ENCODE measurements around the gene TP53BP2.

TP53BP2 gene

GRCh38 chr1:223802602-223803001 lies 43.1 kb downstream of the TP53BP2 start:
- no peaks in the 10 kb centered on the region for H3K9me3 ChIP-seq (ENCODE audit: control insufficient read depth, low read length)
- no peaks in the 10 kb centered on the region for H3K79me2 ChIP-seq
- no peaks in the 10 kb centered on the region for H3K4me1 ChIP-seq
- TF ChIP-seq, protein P1, sequence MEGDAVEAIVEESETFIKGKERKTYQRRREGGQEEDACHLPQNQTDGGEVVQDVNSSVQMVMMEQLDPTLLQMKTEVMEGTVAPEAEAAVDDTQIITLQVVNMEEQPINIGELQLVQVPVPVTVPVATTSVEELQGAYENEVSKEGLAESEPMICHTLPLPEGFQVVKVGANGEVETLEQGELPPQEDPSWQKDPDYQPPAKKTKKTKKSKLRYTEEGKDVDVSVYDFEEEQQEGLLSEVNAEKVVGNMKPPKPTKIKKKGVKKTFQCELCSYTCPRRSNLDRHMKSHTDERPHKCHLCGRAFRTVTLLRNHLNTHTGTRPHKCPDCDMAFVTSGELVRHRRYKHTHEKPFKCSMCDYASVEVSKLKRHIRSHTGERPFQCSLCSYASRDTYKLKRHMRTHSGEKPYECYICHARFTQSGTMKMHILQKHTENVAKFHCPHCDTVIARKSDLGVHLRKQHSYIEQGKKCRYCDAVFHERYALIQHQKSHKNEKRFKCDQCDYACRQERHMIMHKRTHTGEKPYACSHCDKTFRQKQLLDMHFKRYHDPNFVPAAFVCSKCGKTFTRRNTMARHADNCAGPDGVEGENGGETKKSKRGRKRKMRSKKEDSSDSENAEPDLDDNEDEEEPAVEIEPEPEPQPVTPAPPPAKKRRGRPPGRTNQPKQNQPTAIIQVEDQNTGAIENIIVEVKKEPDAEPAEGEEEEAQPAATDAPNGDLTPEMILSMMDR (IDR thresholded peaks at IDR 0.05), result no peak
- H2AFZ ChIP-seq, result no peak overlapping the region
- no peak overlapping the region for H3K4me2 ChIP-seq (ENCODE audit: low read length)
- no peaks in the 10 kb centered on the region for H3K27me3 ChIP-seq (ENCODE audit: control insufficient read depth, insufficient read depth, low read length)
- H3K4me3 ChIP-seq (ENCODE audit: low read depth, low read length), result no peak overlapping the region
- no peak overlapping the region for H3K9ac ChIP-seq
- no peak overlapping the region for H3K27ac ChIP-seq
- H3K36me3 ChIP-seq (ENCODE audit: control insufficient read depth, insufficient read depth, low read length), result no peaks in the 10 kb centered on the region

DNA sequence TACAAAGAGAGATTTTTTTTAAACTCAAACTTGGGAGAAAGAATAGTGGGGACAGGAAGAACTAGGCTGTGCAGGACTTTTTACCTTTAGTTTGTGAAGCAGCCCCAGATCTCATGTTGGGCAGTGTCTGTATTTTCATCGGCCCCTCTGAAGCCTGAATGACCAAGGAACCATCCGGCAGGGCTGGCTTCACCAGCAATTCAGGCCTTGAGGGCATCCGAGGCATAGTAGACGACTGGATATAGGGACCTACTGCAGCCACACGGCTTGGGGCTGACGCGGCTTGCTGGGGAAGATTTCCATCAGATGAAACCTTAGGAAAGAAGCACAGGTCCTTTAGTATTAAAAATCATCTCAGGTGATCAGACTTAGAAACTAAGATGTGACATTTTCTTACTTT lies 43.7 kb downstream of the TP53BP2 start:
- H3K9ac ChIP-seq, result no peak overlapping the region
- no peaks in the 10 kb centered on the region for H3K9me3 ChIP-seq (ENCODE audit: control insufficient read depth, low read length)
- no peak overlapping the region for H3K4me3 ChIP-seq (ENCODE audit: low read depth, low read length)
- TF ChIP-seq, protein P1 (IDR thresholded peaks at IDR 0.05), result no peak
- no peak overlapping the region for H2AFZ ChIP-seq
- no peak overlapping the region for H3K4me2 ChIP-seq (ENCODE audit: low read length)
- H3K79me2 ChIP-seq, result no peaks in the 10 kb centered on the region
- H3K36me3 ChIP-seq (ENCODE audit: control insufficient read depth, insufficient read depth, low read length), result no peaks in the 10 kb centered on the region
- H3K4me1 ChIP-seq, result no peaks in the 10 kb centered on the region
- no peaks in the 10 kb centered on the region for H3K27me3 ChIP-seq (ENCODE audit: control insufficient read depth, insufficient read depth, low read length)
- no peak overlapping the region for H3K27ac ChIP-seq

DNA sequence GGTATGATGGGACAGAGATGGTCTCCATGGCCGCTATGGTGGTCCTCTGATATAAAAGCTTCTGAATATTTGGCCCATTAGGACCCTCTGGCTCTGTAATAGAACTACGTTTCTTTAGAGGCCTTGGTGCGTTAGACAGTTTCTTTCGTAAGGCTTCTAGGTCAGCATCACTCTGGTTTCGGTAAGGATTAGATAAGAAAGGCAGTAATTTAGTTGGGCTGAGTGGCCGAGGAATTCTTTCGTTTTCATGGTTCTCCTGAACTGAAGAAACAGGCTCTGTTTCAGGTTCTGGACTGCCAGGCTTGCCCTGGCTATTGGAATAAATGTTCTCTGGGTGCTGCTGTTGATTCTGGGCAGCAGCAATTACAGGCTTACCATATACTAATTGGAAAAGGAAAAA lies 49.5 kb downstream of the TP53BP2 start:
- Histone ChIP-seq H3K27me3 (ENCODE audit: control insufficient read depth, insufficient read depth, low read length) (no peaks in the 10 kb centered on the region), H3K36me3 (ENCODE audit: control insufficient read depth, insufficient read depth, low read length) (no peaks in the 10 kb centered on the region), H2AFZ (no peak overlapping the region), H3K27ac (no peak overlapping the region), H3K4me2 (ENCODE audit: low read length) (no peak overlapping the region), H3K4me3 (ENCODE audit: low read depth, low read length) (no peak overlapping the region), H3K4me1 (no peaks in the 10 kb centered on the region), H3K79me2 (no peaks in the 10 kb centered on the region), H3K9ac (no peak overlapping the region), H3K9me3 (ENCODE audit: control insufficient read depth, low read length) (no peaks in the 10 kb centered on the region)
- TF ChIP-seq, protein P1 (IDR thresholded peaks at IDR 0.05), result no peak

DNA sequence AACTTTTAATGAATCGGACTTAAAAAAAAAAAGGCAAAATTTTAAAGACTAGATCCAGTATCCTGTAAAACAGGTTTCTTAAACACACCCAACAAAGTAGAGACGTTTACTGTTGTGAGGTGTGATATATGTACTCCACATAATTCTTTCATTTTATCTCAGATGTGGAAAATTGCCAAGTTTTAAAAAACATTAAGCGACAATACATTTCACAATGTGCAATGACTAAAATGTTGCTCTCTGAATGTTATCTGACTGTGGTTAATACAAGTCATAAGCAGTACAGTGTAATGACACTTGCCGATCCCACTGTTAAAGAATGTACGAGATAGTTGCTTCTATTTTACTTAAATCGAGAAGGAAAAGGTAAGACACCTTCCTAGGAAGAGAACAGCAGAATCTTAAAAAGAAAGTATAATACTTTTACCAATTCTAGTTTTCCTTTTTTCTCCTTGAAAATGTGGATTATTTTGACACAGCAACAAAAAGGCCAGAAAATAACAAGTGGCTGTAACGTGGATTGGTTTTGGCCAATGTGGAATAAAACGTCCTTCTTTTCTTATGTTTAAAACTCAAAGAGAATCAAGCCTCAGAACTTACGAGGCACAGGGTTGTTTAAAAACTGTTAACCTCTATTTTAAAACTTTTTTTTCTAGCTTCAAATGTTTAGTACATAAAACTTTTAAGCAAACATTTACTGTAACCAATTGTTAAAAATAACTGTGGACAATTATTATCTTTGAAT lies 51.4 kb downstream of the TP53BP2 start:
- Histone ChIP-seq H3K4me3 (ENCODE audit: low read depth, low read length) (no peak overlapping the region), H3K9ac (no peak overlapping the region), H3K27me3 (ENCODE audit: control insufficient read depth, insufficient read depth, low read length) (no peaks in the 10 kb centered on the region), H3K36me3 (ENCODE audit: control insufficient read depth, insufficient read depth, low read length) (no peaks in the 10 kb centered on the region), H3K27ac (no peak overlapping the region), H3K4me1 (no peaks in the 10 kb centered on the region), H3K79me2 (no peaks in the 10 kb centered on the region), H3K9me3 (ENCODE audit: control insufficient read depth, low read length) (no peaks in the 10 kb centered on the region), H3K4me2 (ENCODE audit: low read length) (no peak overlapping the region), H2AFZ (no peak overlapping the region)
- TF ChIP-seq, protein P1 (IDR thresholded peaks at IDR 0.05), result no peak

GRCh38 chr1:223793716-223794115 lies 52.0 kb downstream of the TP53BP2 start:
- Histone ChIP-seq H3K4me3 (ENCODE audit: low read depth, low read length) (no peak overlapping the region), H3K9ac (no peak overlapping the region), H3K9me3 (ENCODE audit: control insufficient read depth, low read length) (no peaks in the 10 kb centered on the region), H3K27me3 (ENCODE audit: control insufficient read depth, insufficient read depth, low read length) (no peaks in the 10 kb centered on the region), H3K4me2 (ENCODE audit: low read length) (no peak overlapping the region), H3K36me3 (ENCODE audit: control insufficient read depth, insufficient read depth, low read length) (no peaks in the 10 kb centered on the region), H3K79me2 (no peaks in the 10 kb centered on the region), H3K27ac (no peak overlapping the region), H3K4me1 (no peaks in the 10 kb centered on the region), H2AFZ (no peak overlapping the region)
- TF ChIP-seq, protein P1 (IDR thresholded peaks at IDR 0.05), result no peak
